ENCODE measurements around the gene HEXB.

DNA sequence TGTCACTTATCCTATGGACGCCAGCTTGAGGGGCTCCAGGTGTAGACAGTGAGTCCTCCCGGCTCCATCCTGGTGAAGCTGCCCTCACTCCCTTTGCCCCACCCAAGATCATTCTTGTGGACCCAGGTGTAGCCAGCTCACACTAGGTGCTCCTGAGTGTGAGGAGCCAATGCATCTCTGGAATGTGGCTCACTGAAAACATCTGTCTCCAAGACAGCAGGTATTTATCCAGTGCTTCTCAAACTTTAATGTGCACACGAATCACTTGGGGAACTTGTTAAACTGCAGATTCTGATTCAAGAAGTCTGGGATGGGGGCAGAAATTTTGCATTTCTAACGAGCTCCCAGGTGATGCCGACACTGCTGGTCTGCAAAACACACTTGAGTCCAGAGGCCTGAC, 31.0 kb upstream of the HEXB start:
- TF ChIP-seq, protein P1, sequence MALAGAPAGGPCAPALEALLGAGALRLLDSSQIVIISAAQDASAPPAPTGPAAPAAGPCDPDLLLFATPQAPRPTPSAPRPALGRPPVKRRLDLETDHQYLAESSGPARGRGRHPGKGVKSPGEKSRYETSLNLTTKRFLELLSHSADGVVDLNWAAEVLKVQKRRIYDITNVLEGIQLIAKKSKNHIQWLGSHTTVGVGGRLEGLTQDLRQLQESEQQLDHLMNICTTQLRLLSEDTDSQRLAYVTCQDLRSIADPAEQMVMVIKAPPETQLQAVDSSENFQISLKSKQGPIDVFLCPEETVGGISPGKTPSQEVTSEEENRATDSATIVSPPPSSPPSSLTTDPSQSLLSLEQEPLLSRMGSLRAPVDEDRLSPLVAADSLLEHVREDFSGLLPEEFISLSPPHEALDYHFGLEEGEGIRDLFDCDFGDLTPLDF (CRISPR knock-in tag; IDR thresholded peaks at IDR 0.05): no peak
- TF ChIP-seq, protein P2, sequence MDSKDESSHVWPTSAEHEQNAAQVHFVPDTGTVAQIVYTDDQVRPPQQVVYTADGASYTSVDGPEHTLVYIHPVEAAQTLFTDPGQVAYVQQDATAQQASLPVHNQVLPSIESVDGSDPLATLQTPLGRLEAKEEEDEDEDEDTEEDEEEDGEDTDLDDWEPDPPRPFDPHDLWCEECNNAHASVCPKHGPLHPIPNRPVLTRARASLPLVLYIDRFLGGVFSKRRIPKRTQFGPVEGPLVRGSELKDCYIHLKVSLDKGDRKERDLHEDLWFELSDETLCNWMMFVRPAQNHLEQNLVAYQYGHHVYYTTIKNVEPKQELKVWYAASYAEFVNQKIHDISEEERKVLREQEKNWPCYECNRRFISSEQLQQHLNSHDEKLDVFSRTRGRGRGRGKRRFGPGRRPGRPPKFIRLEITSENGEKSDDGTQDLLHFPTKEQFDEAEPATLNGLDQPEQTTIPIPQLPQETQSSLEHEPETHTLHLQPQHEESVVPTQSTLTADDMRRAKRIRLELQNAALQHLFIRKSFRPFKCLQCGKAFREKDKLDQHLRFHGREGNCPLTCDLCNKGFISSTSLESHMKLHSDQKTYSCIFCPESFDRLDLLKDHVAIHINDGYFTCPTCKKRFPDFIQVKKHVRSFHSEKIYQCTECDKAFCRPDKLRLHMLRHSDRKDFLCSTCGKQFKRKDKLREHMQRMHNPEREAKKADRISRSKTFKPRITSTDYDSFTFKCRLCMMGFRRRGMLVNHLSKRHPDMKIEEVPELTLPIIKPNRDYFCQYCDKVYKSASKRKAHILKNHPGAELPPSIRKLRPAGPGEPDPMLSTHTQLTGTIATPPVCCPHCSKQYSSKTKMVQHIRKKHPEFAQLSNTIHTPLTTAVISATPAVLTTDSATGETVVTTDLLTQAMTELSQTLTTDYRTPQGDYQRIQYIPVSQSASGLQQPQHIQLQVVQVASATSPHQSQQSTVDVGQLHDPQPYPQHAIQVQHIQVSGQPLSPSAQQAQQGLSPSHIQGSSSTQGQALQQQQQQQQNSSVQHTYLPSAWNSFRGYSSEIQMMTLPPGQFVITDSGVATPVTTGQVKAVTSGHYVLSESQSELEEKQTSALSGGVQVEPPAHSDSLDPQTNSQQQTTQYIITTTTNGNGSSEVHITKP (IDR thresholded peaks at IDR 0.05; ENCODE audit: partially characterized antibody): no peak
